GM18520 (cell line): ENCODE measurements around the gene SUSD5.
A peak's percentile ranks its signal among the peaks of the same experiment; 100 is the strongest.
"Not testable (repeated sequence)": the region's sequence is repeated elsewhere in the genome, so short reads cannot be mapped to it uniquely, and the experiment has no call there.

Source experiments
- ATAC-seq: cut with Tn5 transposase; IDR thresholded peaks from one replicate; pipeline ENCODE4 v1.9.1; 2021; ENCODE audit not compliant: unreplicated experiment

SUSD5 gene

GRCh38 chr3:33152363-33153360, 65.9 kb downstream of the SUSD5 start:
- ATAC-seq: no peak

- ATAC-seq: no peak
These were observed 69.3 kb downstream of the SUSD5 start for GRCh38 chr3:33149342-33149741.

- ATAC-seq: no peak
These were observed 71.7 kb downstream of the SUSD5 start for GRCh38 chr3:33146791-33147445.

GRCh38 chr3:33145901-33146580, 72.6 kb downstream of the SUSD5 start:
- no peak for ATAC-seq

- no peak for ATAC-seq
These were observed 73.2 kb downstream of the SUSD5 start for GRCh38 chr3:33145221-33145900.

GRCh38 chr3:33144433-33144832, 74.2 kb downstream of the SUSD5 start:
- ATAC-seq: no peak

GRCh38 chr3:33141006-33141405, 77.6 kb downstream of the SUSD5 start:
- no peak for ATAC-seq

- no peak for ATAC-seq
These were observed 78.6 kb downstream of the SUSD5 start for GRCh38 chr3:33139996-33140395.

GRCh38 chr3:33139006-33139623, 79.5 kb downstream of the SUSD5 start:
- not testable (repeated sequence) for ATAC-seq

GRCh38 chr3:33137691-33138090, 80.9 kb downstream of the SUSD5 start:
- no peak for ATAC-seq

- no peak for ATAC-seq
These were observed 84.5 kb downstream of the SUSD5 start for GRCh38 chr3:33134026-33134625.

- ATAC-seq: no peak
These were observed 86.6 kb downstream of the SUSD5 start for GRCh38 chr3:33132019-33132360.

- peak; percentile 66 for ATAC-seq
These were observed 87.1 kb downstream of the SUSD5 start for GRCh38 chr3:33131331-33132018.

GRCh38 chr3:33130144-33130543, 88.5 kb downstream of the SUSD5 start:
- ATAC-seq: no peak

- no peak for ATAC-seq
These were observed 89.9 kb downstream of the SUSD5 start for GRCh38 chr3:33128706-33129105.

GRCh38 chr3:33125840-33126239, 92.8 kb downstream of the SUSD5 start:
- no peak for ATAC-seq

- ATAC-seq: no peak
These were observed 94.0 kb downstream of the SUSD5 start for GRCh38 chr3:33124638-33125037.

GRCh38 chr3:33122991-33123390, 95.6 kb downstream of the SUSD5 start:
- ATAC-seq: no peak

GRCh38 chr3:33119891-33120290, 98.7 kb downstream of the SUSD5 start:
- no peak for ATAC-seq

- no peak for ATAC-seq
These were observed 101.1 kb downstream of the SUSD5 start for GRCh38 chr3:33117461-33117860.
